Measurements from ENCODE around the gene AVEN. TPM values are rescaled to one million over a fixed set of nuclear protein-coding genes. Genes with fewer than 3 reads are reported as not detected.
A peak's percentile ranks its signal among the peaks of the same experiment; 100 is the strongest.

The AVEN gene
- total and polyA plus RNA-seq, 2 of the 13 experiments (the other 11 are each of a cell fraction or from before 2014, with no cell fraction given): 4.4 to 17.5 TPM

GRCh38 chr15:33926260-33926659, 112.7 kb downstream of the AVEN start (continued):
- TF ChIP-seq EED (CRISPR knock-in tag; IDR thresholded peaks at IDR 0.05): no peak
- TF ChIP-seq ZNF292 (CRISPR knock-in tag; IDR thresholded peaks at IDR 0.05; ENCODE audit: borderline replicate concordance, low read depth): 0 out of 2 replicates have a peak, but pooled peaks have one; percentile 36
- TF ChIP-seq, protein P1, sequence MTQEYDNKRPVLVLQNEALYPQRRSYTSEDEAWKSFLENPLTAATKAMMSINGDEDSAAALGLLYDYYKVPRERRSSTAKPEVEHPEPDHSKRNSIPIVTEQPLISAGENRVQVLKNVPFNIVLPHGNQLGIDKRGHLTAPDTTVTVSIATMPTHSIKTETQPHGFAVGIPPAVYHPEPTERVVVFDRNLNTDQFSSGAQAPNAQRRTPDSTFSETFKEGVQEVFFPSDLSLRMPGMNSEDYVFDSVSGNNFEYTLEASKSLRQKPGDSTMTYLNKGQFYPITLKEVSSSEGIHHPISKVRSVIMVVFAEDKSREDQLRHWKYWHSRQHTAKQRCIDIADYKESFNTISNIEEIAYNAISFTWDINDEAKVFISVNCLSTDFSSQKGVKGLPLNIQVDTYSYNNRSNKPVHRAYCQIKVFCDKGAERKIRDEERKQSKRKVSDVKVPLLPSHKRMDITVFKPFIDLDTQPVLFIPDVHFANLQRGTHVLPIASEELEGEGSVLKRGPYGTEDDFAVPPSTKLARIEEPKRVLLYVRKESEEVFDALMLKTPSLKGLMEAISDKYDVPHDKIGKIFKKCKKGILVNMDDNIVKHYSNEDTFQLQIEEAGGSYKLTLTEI (CRISPR knock-in tag; conservative IDR thresholded peaks at IDR 0.05): no peak
- 0 out of 2 replicates have a peak, but pooled peaks have one; percentile 29 for TF ChIP-seq SALL1 (CRISPR knock-in tag; IDR thresholded peaks at IDR 0.05)
- peak; percentile 31; the same call in 1 of the 2 replicates for TF ChIP-seq ARID5B (CRISPR knock-in tag; IDR thresholded peaks at IDR 0.05)

GRCh38 chr15:33923446-33923845, 115.6 kb downstream of the AVEN start:
- WGBS (ENCODE audit: low lambda C conversion rate): 90% methylated on average over 1 of the region's 1 CpG
- H3K4me2 ChIP-seq (ENCODE audit: low read depth, low read length): no peak overlapping the region
- H3K9ac ChIP-seq (ENCODE audit: insufficient read depth, low read depth, low read length): no peak overlapping the region
- H2AFZ ChIP-seq (ENCODE audit: low read length): no peak overlapping the region
- in situ Hi-C loops (cut with HindIII; ENCODE audit: extremely low pct_ligation_motif_present, low pct_unique_long_range_greater_than_20kb) (no loop called here), intact Hi-C loops (cut with micrococcal nuclease; ENCODE audit: unreplicated experiment) (no loop called here)
- ATAC-seq: no peak
- no peaks in the 10 kb centered on the region for H3K36me3 ChIP-seq (replicated peaks in 1 of 2; ENCODE audit: control insufficient read depth in 1 of 2, insufficient read depth in 2 of 2, low read length in 2 of 2)
- no peaks in the 10 kb centered on the region for H3K27me3 ChIP-seq (ENCODE audit: control insufficient read depth in 1 of 2, insufficient read depth in 2 of 2, low read length in 2 of 2)
- TF ChIP-seq, protein P2, sequence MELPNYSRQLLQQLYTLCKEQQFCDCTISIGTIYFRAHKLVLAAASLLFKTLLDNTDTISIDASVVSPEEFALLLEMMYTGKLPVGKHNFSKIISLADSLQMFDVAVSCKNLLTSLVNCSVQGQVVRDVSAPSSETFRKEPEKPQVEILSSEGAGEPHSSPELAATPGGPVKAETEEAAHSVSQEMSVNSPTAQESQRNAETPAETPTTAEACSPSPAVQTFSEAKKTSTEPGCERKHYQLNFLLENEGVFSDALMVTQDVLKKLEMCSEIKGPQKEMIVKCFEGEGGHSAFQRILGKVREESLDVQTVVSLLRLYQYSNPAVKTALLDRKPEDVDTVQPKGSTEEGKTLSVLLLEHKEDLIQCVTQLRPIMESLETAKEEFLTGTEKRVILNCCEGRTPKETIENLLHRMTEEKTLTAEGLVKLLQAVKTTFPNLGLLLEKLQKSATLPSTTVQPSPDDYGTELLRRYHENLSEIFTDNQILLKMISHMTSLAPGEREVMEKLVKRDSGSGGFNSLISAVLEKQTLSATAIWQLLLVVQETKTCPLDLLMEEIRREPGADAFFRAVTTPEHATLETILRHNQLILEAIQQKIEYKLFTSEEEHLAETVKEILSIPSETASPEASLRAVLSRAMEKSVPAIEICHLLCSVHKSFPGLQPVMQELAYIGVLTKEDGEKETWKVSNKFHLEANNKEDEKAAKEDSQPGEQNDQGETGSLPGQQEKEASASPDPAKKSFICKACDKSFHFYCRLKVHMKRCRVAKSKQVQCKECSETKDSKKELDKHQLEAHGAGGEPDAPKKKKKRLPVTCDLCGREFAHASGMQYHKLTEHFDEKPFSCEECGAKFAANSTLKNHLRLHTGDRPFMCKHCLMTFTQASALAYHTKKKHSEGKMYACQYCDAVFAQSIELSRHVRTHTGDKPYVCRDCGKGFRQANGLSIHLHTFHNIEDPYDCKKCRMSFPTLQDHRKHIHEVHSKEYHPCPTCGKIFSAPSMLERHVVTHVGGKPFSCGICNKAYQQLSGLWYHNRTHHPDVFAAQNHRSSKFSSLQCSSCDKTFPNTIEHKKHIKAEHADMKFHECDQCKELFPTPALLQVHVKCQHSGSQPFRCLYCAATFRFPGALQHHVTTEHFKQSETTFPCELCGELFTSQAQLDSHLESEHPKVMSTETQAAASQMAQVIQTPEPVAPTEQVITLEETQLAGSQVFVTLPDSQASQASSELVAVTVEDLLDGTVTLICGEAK (IDR thresholded peaks at IDR 0.05): peak; percentile 65
- TF ChIP-seq, protein P2 (CRISPR knock-in tag; IDR thresholded peaks at IDR 0.05): peak; percentile 97
- no peak for TF ChIP-seq TOE1 (CRISPR knock-in tag; IDR thresholded peaks at IDR 0.05)
- H3K27ac ChIP-seq (ENCODE audit: extremely low read length, insufficient read depth, low read length): no peak overlapping the region
- ChIA-PET POLR2A (no interaction called here), CTCF (ENCODE audit: low intra/inter-chr PET ratio, low total read pairs) (no interaction called here)
- peaks cover 12% of the 10 kb centered on the region for H3K4me1 ChIP-seq (ENCODE audit: insufficient read depth, low read length)
- no peaks in the 10 kb centered on the region for H3K79me2 ChIP-seq (ENCODE audit: insufficient read depth, low read length)
- no peak for FAIRE-seq
- H3K4me3 ChIP-seq (replicated peaks in 1 of 3; ENCODE audit: insufficient read depth in 1 of 3, low read depth in 2 of 3, low read length in 3 of 3): no peak overlapping the region
- DNase-seq (ENCODE audit: low spot score): no peak
- BruUV-seq (replicated peaks): no TSS peak
- H4K20me1 ChIP-seq (ENCODE audit: insufficient read depth, low read length): no peaks in the 10 kb centered on the region
- H3K9me3 ChIP-seq (ENCODE audit: low read length): no peaks in the 10 kb centered on the region

All from HepG2 (cell line).